SIG-M5 (cell line): ENCODE measurements around the gene PNPLA6.

Source experiments
- DNase-seq: peaks from one replicate; lab custom pipeline; 2025; lab: John Stamatoyannopoulos, UW

Gene PNPLA6

GRCh38 chr19:7535047-7535997 is at the start of gene PNPLA6:
Gene PNPLA6, plus strand, starts transcription at chr19:7535717. Its CDS starts 72 bp downstream, at chr19:7535789.
- DNase-seq = no peak

GRCh38 chr19:7486923-7487322 is 48.6 kb upstream of the PNPLA6 start:
- DNase-seq = no peak

GRCh38 chr19:7488736-7489353 is 46.7 kb upstream of the PNPLA6 start, which contains the start of gene PEX11G:
Gene PEX11G, minus strand, starts transcription at chr19:7489035. Its CDS starts 25 bp downstream, at chr19:7489010.
- DNase-seq = no peak

GRCh38 chr19:7489609-7490044 is 45.9 kb upstream of the PNPLA6 start:
- DNase-seq = no peak

GRCh38 chr19:7492142-7492541 is 43.4 kb upstream of the PNPLA6 start:
- peak; percentile 91 for DNase-seq

- no peak for DNase-seq
Measured at GRCh38 chr19:7492558-7492957, 43.0 kb upstream of the PNPLA6 start.

GRCh38 chr19:7494416-7495098 is 41.0 kb upstream of the PNPLA6 start:
- DNase-seq = no peak

GRCh38 chr19:7497292-7497691 is 38.2 kb upstream of the PNPLA6 start:
- DNase-seq = no peak

- no peak for DNase-seq
Measured at GRCh38 chr19:7500811-7501450, 34.6 kb upstream of the PNPLA6 start.

GRCh38 chr19:7502552-7502951 is 33.0 kb upstream of the PNPLA6 start:
- no peak for DNase-seq

- DNase-seq = no peak
Measured at GRCh38 chr19:7504684-7505083, 30.8 kb upstream of the PNPLA6 start.

- DNase-seq = no peak
Measured at GRCh38 chr19:7505288-7505681, 30.2 kb upstream of the PNPLA6 start.

- DNase-seq = no peak
Measured at GRCh38 chr19:7505682-7506384, 29.7 kb upstream of the PNPLA6 start.

- no peak for DNase-seq
Measured at GRCh38 chr19:7506385-7507328, 28.9 kb upstream of the PNPLA6 start.

GRCh38 chr19:7507884-7508283 is 27.6 kb upstream of the PNPLA6 start:
- DNase-seq = no peak

GRCh38 chr19:7509625-7510024 is 25.9 kb upstream of the PNPLA6 start:
- no peak for DNase-seq

GRCh38 chr19:7512400-7512851 is 23.1 kb upstream of the PNPLA6 start:
- no peak for DNase-seq

GRCh38 chr19:7513809-7514642 is 21.5 kb upstream of the PNPLA6 start:
- no peak for DNase-seq

GRCh38 chr19:7515110-7515644 is 20.3 kb upstream of the PNPLA6 start:
- no peak for DNase-seq
